ENCODE measurements around the gene EFL1. TPM values are rescaled to one million over a fixed set of nuclear protein-coding genes. Genes with fewer than 3 reads are reported as not detected.

The EFL1 gene
- total RNA-seq, 2 experiments from 2014 or later, result 7.1 to 7.8 TPM

DNA sequence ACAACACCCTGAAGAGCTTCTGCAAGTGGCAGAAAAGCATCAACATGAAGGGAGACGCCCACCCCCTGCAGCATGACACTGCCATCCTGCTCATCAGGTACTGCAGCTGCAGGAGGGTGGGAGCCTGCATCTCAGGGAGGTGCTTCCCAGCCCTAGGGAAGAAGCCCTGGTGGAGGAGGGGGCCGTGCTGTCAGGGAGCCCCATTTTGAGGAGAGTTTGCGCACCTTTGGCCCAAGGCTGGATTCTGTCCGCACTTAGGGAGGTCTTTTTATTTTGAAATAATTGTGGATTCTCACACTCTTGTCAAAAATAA lies 42.2 kb upstream of the EFL1 start:
- no peaks in the 10 kb centered on the region for H3K9me3 Mint-ChIP-seq

DNA sequence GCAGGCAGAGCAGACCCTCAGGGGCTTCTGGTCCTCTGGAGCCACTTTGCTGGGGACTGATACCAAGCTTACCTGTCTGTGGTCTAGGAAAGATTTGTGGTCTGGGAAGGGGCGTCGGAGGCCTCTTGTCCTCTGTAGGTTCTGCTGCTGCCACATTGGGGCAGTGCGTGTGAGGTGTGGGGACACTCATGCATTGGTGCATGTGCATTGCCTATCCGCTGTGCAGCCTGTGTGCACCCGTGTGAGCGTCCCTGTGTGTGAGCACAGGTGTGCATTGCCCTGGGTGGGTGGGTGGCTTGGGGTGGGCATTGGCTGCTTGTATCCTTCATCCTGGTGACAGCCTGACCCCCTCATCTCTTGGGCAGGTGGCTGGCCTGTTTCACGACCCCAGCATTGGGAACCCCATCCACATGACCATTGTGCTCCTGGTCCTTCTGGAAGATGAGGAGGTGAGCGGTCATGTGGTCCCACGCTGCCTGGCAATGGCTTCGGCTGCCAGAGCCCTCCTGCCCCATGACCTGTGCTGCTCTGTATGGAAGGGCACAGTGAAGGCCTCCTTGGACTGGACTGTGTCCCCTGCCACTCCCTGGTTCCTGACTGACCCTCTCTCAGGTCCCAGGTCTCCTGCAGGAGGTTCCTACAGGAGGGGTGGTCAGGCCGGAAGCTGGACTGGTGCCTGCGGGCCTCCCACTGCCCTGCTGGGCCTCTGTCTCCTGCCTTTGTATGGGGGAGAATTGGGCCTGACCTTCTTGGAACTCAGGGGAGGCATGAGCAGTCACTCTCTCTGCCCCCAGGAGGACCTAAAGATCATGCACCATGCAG lies 41.6 kb upstream of the EFL1 start:
- H3K27ac ChIP-seq (ENCODE audit: low read depth in 1 of 2, low read length in 2 of 2), result no peak overlapping the region
- DNase-seq, result no peak
- no peak overlapping the region for H3K27ac Mint-ChIP-seq
- no peaks in the 10 kb centered on the region for H3K9me3 ChIP-seq (ENCODE audit: control insufficient read depth in 1 of 2, insufficient read depth in 1 of 2, low read length in 2 of 2)
- ChIA-PET POLR2A (no interaction called here), CTCF (no interaction called here)
- H3K4me1 ChIP-seq (ENCODE audit: insufficient read depth, low read length), result peaks cover 14% of the 10 kb centered on the region
- no peak overlapping the region for H3K4me3 Mint-ChIP-seq
- peaks cover 6% of the 10 kb centered on the region for H3K36me3 Mint-ChIP-seq (ENCODE audit: low read depth)
- no peaks in the 10 kb centered on the region for H3K27me3 Mint-ChIP-seq
- TF ChIP-seq, protein P1, sequence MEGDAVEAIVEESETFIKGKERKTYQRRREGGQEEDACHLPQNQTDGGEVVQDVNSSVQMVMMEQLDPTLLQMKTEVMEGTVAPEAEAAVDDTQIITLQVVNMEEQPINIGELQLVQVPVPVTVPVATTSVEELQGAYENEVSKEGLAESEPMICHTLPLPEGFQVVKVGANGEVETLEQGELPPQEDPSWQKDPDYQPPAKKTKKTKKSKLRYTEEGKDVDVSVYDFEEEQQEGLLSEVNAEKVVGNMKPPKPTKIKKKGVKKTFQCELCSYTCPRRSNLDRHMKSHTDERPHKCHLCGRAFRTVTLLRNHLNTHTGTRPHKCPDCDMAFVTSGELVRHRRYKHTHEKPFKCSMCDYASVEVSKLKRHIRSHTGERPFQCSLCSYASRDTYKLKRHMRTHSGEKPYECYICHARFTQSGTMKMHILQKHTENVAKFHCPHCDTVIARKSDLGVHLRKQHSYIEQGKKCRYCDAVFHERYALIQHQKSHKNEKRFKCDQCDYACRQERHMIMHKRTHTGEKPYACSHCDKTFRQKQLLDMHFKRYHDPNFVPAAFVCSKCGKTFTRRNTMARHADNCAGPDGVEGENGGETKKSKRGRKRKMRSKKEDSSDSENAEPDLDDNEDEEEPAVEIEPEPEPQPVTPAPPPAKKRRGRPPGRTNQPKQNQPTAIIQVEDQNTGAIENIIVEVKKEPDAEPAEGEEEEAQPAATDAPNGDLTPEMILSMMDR (IDR thresholded peaks at IDR 0.05), result no peak
- H3K27me3 ChIP-seq (ENCODE audit: control insufficient read depth in 1 of 2, insufficient read depth in 2 of 2, low read length in 2 of 2), result no peaks in the 10 kb centered on the region
- intact Hi-C loops (cut with DNase I, micrococcal nuclease), result no loop called here
- H3K4me1 Mint-ChIP-seq (ENCODE audit: low read depth), result peaks cover 17% of the 10 kb centered on the region
- no peak overlapping the region for H3K4me3 ChIP-seq (ENCODE audit: low read length)
- no peaks in the 10 kb centered on the region for H3K9me3 Mint-ChIP-seq
- H3K36me3 ChIP-seq (ENCODE audit: insufficient read depth, low read length), result no peaks in the 10 kb centered on the region
- no peak for ATAC-seq (ENCODE audit: poor library complexity)

More for the DNA sequence above, 42.2 kb upstream of the EFL1 start:
- ChIA-PET CTCF (no interaction called here), POLR2A (no interaction called here)
- H3K27me3 ChIP-seq (ENCODE audit: control insufficient read depth in 1 of 2, insufficient read depth in 2 of 2, low read length in 2 of 2), result no peaks in the 10 kb centered on the region
- peaks cover 10% of the 10 kb centered on the region for H3K4me1 ChIP-seq (ENCODE audit: insufficient read depth, low read length)
- ATAC-seq (ENCODE audit: poor library complexity), result no peak
- H3K4me3 ChIP-seq (ENCODE audit: low read length), result no peak overlapping the region
- TF ChIP-seq, protein P1 (IDR thresholded peaks at IDR 0.05), result no peak
- H3K9me3 ChIP-seq (ENCODE audit: control insufficient read depth in 1 of 2, insufficient read depth in 1 of 2, low read length in 2 of 2), result no peaks in the 10 kb centered on the region
- peaks cover 6% of the 10 kb centered on the region for H3K36me3 Mint-ChIP-seq (ENCODE audit: low read depth)
- peaks cover 17% of the 10 kb centered on the region for H3K4me1 Mint-ChIP-seq (ENCODE audit: low read depth)
- H3K27me3 Mint-ChIP-seq, result no peaks in the 10 kb centered on the region
- intact Hi-C loops (cut with DNase I, micrococcal nuclease), result no loop called here
- no peak overlapping the region for H3K4me3 Mint-ChIP-seq
- H3K27ac Mint-ChIP-seq, result no peak overlapping the region
- no peak for DNase-seq
- H3K36me3 ChIP-seq (ENCODE audit: insufficient read depth, low read length), result no peaks in the 10 kb centered on the region
- no peak overlapping the region for H3K27ac ChIP-seq (ENCODE audit: low read depth in 1 of 2, low read length in 2 of 2)

DNA sequence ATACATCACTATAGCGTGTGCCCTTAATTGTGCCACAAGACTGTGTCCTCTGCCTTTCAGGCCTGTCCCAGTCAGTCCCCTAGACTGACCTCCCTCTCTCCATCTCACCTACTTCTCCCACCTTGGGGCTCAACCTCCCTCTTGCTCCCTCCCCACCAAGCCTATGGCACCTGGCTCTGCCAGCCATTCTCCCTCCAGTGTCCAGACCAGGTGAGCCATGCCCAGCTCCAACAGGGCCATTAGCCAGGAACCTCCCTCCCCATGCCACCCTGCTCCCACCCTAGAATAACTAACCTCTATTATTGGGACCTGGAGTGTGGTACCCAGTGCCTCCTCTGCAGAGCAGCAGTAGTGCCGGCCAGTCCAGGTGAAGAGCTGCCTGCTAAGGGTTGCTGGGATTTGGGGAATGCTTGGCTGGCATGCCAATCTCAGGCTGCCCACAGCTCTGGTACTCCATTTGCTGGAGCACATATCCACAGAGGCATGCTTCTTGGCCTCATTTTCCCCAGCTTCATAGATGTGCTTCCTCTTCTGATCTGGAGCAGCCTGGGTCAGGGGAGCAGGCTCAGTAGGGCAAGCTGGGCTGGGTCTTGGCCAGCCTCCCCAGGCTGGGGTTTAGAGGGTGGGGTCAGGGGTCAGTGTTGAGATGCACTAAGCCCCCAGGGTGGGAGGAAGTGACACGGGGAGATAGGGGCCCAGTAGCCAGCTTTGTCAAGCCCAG lies 38.9 kb upstream of the EFL1 start:
- TF ChIP-seq, protein P1 (IDR thresholded peaks at IDR 0.05), result no peak
- Mint-ChIP-seq H3K9me3 (no peaks in the 10 kb centered on the region), H3K27me3 (no peaks in the 10 kb centered on the region), H3K27ac (no peak overlapping the region), H3K4me3 (no peak overlapping the region), H3K4me1 (ENCODE audit: low read depth) (peaks cover 36% of the 10 kb centered on the region), H3K36me3 (ENCODE audit: low read depth) (no peaks in the 10 kb centered on the region)
- peaks cover 29% of the 10 kb centered on the region for H3K4me1 ChIP-seq (ENCODE audit: insufficient read depth, low read length)
- H3K27me3 ChIP-seq (ENCODE audit: control insufficient read depth in 1 of 2, insufficient read depth in 2 of 2, low read length in 2 of 2), result no peaks in the 10 kb centered on the region
- no peaks in the 10 kb centered on the region for H3K9me3 ChIP-seq (ENCODE audit: control insufficient read depth in 1 of 2, insufficient read depth in 1 of 2, low read length in 2 of 2)
- DNase-seq (no peak), ATAC-seq (ENCODE audit: poor library complexity) (no peak)
- intact Hi-C loops (cut with DNase I, micrococcal nuclease), result no loop called here
- ChIA-PET POLR2A (no interaction called here), CTCF (no interaction called here)
- no peak overlapping the region for H3K27ac ChIP-seq (ENCODE audit: low read depth in 1 of 2, low read length in 2 of 2)
- H3K4me3 ChIP-seq (ENCODE audit: low read length), result no peak overlapping the region
- H3K36me3 ChIP-seq (ENCODE audit: insufficient read depth, low read length), result no peaks in the 10 kb centered on the region
